SU-DHL-6 (cell line): ENCODE measurements around the gene MLST8.

Experiments
- CTCF ChIP-seq: fragments of 200-600 bp; sonication (generic); IDR thresholded peaks from one replicate; pipeline ENCODE4 v1.5.1; 2017; ENCODE audit warnings: antibody characterized with exemption, mild to moderate bottlenecking, low read length, moderate library complexity; ENCODE audit not compliant: insufficient read depth, poor library complexity, severe bottlenecking
- EZH2phosphoT487 ChIP-seq: fragments of 200-600 bp; sonication (generic), shearing (Covaris generic); conservative IDR thresholded peaks from 2 replicates; pipeline ENCODE4 v1.6.1; 2018; ENCODE audit warnings: mild to moderate bottlenecking, antibody characterized with exemption, low read length, moderate library complexity, mixed read lengths

- TF ChIP-seq CTCF (no peak), EZH2phosphoT487 (no peak)
These were observed 18.8 kb downstream of the MLST8 start for GRCh38 chr16:2223942-2224486.
